AG04450 (cell line): ENCODE data around the gene ZNF488. TPM values are rescaled to one million over a fixed set of nuclear protein-coding genes. Genes with fewer than 3 reads are reported as not detected.

ENCODE experiments used
- CTCF ChIA-PET: fragments of 300-600, 350-600 bp; formaldehyde crosslinking; extraction: SDS; loops from one replicate; lab custom pipeline; 2022; ENCODE audit warnings: antibody characterized with exemption, inconsistent platforms; lab: Charles Lee
- POLR2A ChIA-PET: fragments of 350-600 bp; formaldehyde crosslinking; extraction: SDS; loops from one replicate; lab custom pipeline; 2021; ENCODE audit warnings: antibody characterized with exemption, inconsistent platforms; lab: Yijun Ruan, JAX
- DNase-seq: peaks from one replicate; pipeline ENCODE4 v3.0.0-alpha.2; 2011; ENCODE audit warnings: low read depth, low spot score
- H3K27ac ChIP-seq: one replicate; pipeline ENCODE4 v1.5.1; 2012; ENCODE audit warnings: low read depth, low read length, control low read depth
- H3K27me3 ChIP-seq: one replicate; pipeline ENCODE4 v1.6.0; 2012; ENCODE audit warnings: low read length; ENCODE audit not compliant: control insufficient read depth, insufficient read depth
- H3K4me3 ChIP-seq: 2 replicates; pipeline ENCODE4 v1.5.1; 2011; ENCODE audit warnings: mild to moderate bottlenecking, low read depth, low read length, control low read depth
- H3K9me3 ChIP-seq: 2 replicates; pipeline ENCODE4 v1.5.1; 2012; ENCODE audit warnings: low read length; ENCODE audit not compliant: control insufficient read depth, insufficient read depth
- CTCF ChIP-seq: IDR thresholded peaks from 2 replicates; pipeline ENCODE4 v1.5.1; 2011; ENCODE audit warnings: low read depth, low read length, control low read depth, inconsistent platforms
- polyA plus RNA-seq: library from polyadenylated mRNA; depleted of rRNA; stranded (reverse); fragments of >200 nt; gene quantifications from 2 replicates; pipeline ENCODE4 v1.2.3, GENCODE V29; 2011

The ZNF488 gene
- polyA plus RNA-seq, 1 experiment = 0.16 TPM

- H3K27ac ChIP-seq = no peak overlapping the region
- POLR2A ChIA-PET = no interaction called here
- DNase-seq = no peak
- no peak for TF ChIP-seq CTCF
- CTCF ChIA-PET = interaction anchor here (0.5 kb wide), 1 partner anchor 337 kb away, joined by 5 read pairs; no protein-coding TSS in a partner anchor
- H3K4me3 ChIP-seq = no peak overlapping the region
- no peaks in the 10 kb centered on the region for H3K9me3 ChIP-seq
- no peaks in the 10 kb centered on the region for H3K27me3 ChIP-seq
Observed at GRCh38 chr10:47330804-47331203, 53.3 kb downstream of the ZNF488 start.

GRCh38 chr10:47330366-47330765 is 53.7 kb downstream of the ZNF488 start:
- CTCF ChIA-PET = interaction anchor here (0.5 kb wide), 1 partner anchor 337 kb away, joined by 5 read pairs; no protein-coding TSS in a partner anchor
- Histone ChIP-seq H3K9me3 (no peaks in the 10 kb centered on the region), H3K27ac (no peak overlapping the region), H3K27me3 (no peaks in the 10 kb centered on the region), H3K4me3 (no peak overlapping the region)
- POLR2A ChIA-PET = no interaction called here
- no peak for TF ChIP-seq CTCF
- DNase-seq = no peak

GRCh38 chr10:47329855-47330254 is 54.2 kb downstream of the ZNF488 start:
- Histone ChIP-seq H3K27me3 (no peaks in the 10 kb centered on the region), H3K9me3 (no peaks in the 10 kb centered on the region), H3K27ac (no peak overlapping the region), H3K4me3 (no peak overlapping the region)
- CTCF ChIA-PET = no interaction called here
- no peak for DNase-seq
- POLR2A ChIA-PET = no interaction called here
- TF ChIP-seq CTCF = no peak

- ChIA-PET POLR2A (no interaction called here), CTCF (no interaction called here)
- Histone ChIP-seq H3K9me3 (no peaks in the 10 kb centered on the region), H3K27ac (no peak overlapping the region), H3K4me3 (no peak overlapping the region), H3K27me3 (peaks cover 12% of the 10 kb centered on the region)
- no peak for TF ChIP-seq CTCF
- no peak for DNase-seq
Observed at GRCh38 chr10:47326927-47327330, 57.2 kb downstream of the ZNF488 start.

- H3K27ac ChIP-seq = no peak overlapping the region
- DNase-seq = no peak
- no peak for TF ChIP-seq CTCF
- ChIA-PET POLR2A (no interaction called here), CTCF (no interaction called here)
- H3K4me3 ChIP-seq = no peak overlapping the region
- H3K27me3 ChIP-seq = peaks cover 17% of the 10 kb centered on the region
- H3K9me3 ChIP-seq = no peaks in the 10 kb centered on the region
Observed at GRCh38 chr10:47326306-47326926, 57.7 kb downstream of the ZNF488 start.
